Hematopoietic multipotent progenitor cell treated with erythropoietin and hydrocortisone succinate and interleukin-3 and kit ligand, for 17 days (in vitro differentiated cells): Measurements from ENCODE around the gene PLXNA4.
"Not testable (repeated sequence)": the region's sequence is repeated elsewhere in the genome, so short reads cannot be mapped to it uniquely, and the experiment has no call there.

Experiments
- DNase-seq: peaks from one replicate; pipeline ENCODE4 v3.0.0-alpha.2; 2015; ENCODE audit warnings: low spot score

PLXNA4 gene

GRCh38 chr7:132168239-132168638 lies 408.0 kb downstream of the PLXNA4 start:
- DNase-seq: no peak

- not testable (repeated sequence) for DNase-seq
Observed at GRCh38 chr7:132165695-132166094, 410.6 kb downstream of the PLXNA4 start.

- no peak for DNase-seq
Observed at GRCh38 chr7:132164558-132165125, 411.6 kb downstream of the PLXNA4 start.

GRCh38 chr7:132162556-132163144 lies 413.6 kb downstream of the PLXNA4 start:
- no peak for DNase-seq

GRCh38 chr7:132161976-132162375 lies 414.3 kb downstream of the PLXNA4 start:
- DNase-seq: no peak

- no peak for DNase-seq
Observed at GRCh38 chr7:132161533-132161915, 414.7 kb downstream of the PLXNA4 start.

GRCh38 chr7:132160611-132161532 lies 415.4 kb downstream of the PLXNA4 start:
- DNase-seq: no peak

GRCh38 chr7:132158841-132159240 lies 417.4 kb downstream of the PLXNA4 start:
- DNase-seq: no peak

- DNase-seq: no peak
Observed at GRCh38 chr7:132158166-132158565, 418.1 kb downstream of the PLXNA4 start.

GRCh38 chr7:132155715-132156114 lies 420.6 kb downstream of the PLXNA4 start:
- no peak for DNase-seq

- DNase-seq: no peak
Observed at GRCh38 chr7:132154695-132155471, 421.4 kb downstream of the PLXNA4 start.

- DNase-seq: no peak
Observed at GRCh38 chr7:132154248-132154647, 422.0 kb downstream of the PLXNA4 start.

GRCh38 chr7:132152131-132152889 lies 424.0 kb downstream of the PLXNA4 start:
- no peak for DNase-seq

GRCh38 chr7:132150711-132151110 lies 425.6 kb downstream of the PLXNA4 start:
- DNase-seq: no peak

- no peak for DNase-seq
Observed at GRCh38 chr7:132149436-132150304, 426.6 kb downstream of the PLXNA4 start.

- DNase-seq: no peak
Observed at GRCh38 chr7:132148876-132149275, 427.4 kb downstream of the PLXNA4 start.

GRCh38 chr7:132145466-132145865 lies 430.8 kb downstream of the PLXNA4 start:
- no peak for DNase-seq

- DNase-seq: no peak
Observed at GRCh38 chr7:132145063-132145462, 431.2 kb downstream of the PLXNA4 start.

GRCh38 chr7:132142006-132142405 lies 434.3 kb downstream of the PLXNA4 start:
- no peak for DNase-seq

GRCh38 chr7:132141109-132141508 lies 435.2 kb downstream of the PLXNA4 start:
- no peak for DNase-seq

GRCh38 chr7:132140341-132140740 lies 435.9 kb downstream of the PLXNA4 start:
- DNase-seq: no peak
